Gastrocnemius medialis (tissue), 4 donors: Measurements from ENCODE around the gene OSMR.

Source experiments
- POLR2A ChIP-seq, 2 donors: fragments of 450-650 bp; IDR thresholded peaks; one replicate each; pipeline ENCODE4 v1.6.1; 2017; ENCODE audit warnings: antibody characterized with exemption in 2 of 2, mild to moderate bottlenecking in 2 of 2, moderate library complexity in 2 of 2
- TF ChIP-seq, protein P1 (sequence below), 5 experiments: fragments of 450-650 bp in 3 of 5; fragments of 200-600 bp in 2 of 5; sonication (generic) in 2 of 5; IDR thresholded peaks in 4 of 5; conservative IDR thresholded peaks in 1 of 5; 1 replicate in 4 of 5; 2 replicates in 1 of 5; pipeline ENCODE4 v1.5.1; 2016 to 2019; ENCODE audit warnings: antibody characterized with exemption in 5 of 5, mild to moderate bottlenecking in 3 of 5, moderate library complexity in 3 of 5

DNA sequence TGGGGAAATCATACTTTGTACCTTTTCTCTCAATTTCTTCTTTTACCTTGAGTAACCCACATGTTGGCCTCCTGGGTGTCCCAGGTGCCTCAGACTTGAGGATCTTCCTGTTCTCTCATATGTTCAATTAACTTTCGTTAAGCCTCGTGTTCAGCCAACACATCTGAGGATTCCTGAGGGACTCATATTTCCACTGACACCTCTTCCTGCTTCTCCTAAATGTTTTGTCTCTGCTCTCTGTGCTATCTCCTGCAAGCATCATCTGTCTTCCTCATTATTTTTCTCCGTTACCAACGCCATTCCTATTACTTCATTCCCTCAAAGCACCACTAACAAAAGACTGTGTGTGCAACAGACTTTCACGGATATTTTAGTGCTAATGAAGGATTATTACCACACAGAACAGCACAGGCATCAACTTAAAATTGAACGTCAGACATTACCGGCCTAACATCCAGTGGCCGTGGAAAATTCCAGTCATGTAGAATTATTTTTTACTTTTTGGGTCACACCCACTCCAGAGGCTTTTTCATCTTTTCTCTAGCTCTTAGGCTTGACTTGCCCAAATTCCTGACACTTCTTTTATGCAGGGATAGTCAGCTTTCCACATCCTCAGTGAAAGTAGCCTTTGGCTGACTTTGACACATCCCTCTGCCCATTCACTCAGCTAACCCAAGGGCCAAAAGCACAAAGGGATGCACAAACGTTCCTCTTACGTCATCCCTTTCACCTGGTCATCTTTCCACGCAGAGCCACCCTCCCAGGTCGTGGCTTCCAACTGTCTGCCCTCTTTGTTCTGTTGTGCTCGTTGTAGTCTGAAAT is 46.0 kb upstream of the OSMR start:
- TF ChIP-seq, protein P1, sequence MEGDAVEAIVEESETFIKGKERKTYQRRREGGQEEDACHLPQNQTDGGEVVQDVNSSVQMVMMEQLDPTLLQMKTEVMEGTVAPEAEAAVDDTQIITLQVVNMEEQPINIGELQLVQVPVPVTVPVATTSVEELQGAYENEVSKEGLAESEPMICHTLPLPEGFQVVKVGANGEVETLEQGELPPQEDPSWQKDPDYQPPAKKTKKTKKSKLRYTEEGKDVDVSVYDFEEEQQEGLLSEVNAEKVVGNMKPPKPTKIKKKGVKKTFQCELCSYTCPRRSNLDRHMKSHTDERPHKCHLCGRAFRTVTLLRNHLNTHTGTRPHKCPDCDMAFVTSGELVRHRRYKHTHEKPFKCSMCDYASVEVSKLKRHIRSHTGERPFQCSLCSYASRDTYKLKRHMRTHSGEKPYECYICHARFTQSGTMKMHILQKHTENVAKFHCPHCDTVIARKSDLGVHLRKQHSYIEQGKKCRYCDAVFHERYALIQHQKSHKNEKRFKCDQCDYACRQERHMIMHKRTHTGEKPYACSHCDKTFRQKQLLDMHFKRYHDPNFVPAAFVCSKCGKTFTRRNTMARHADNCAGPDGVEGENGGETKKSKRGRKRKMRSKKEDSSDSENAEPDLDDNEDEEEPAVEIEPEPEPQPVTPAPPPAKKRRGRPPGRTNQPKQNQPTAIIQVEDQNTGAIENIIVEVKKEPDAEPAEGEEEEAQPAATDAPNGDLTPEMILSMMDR (IDR thresholded peaks at IDR 0.05 in 4 of 5, conservative IDR thresholded peaks at IDR 0.05 in 1 of 5), result no peak
- no peak for TF ChIP-seq POLR2A (IDR thresholded peaks at IDR 0.05)
